ENCODE measurements around the gene SHISA5. TPM values are rescaled to one million over a fixed set of nuclear protein-coding genes. Genes with fewer than 3 reads are reported as not detected.

SHISA5 gene
- total RNA-seq, 4 donors from 2014 or later: 64.1 to 90.6 (median 75.4) TPM

GRCh38 chr3:48419597-48419996 is 84.4 kb downstream of the SHISA5 start:
- no peak for TF ChIP-seq CTCF (IDR thresholded peaks at IDR 0.05; ENCODE audit: low read depth)

GRCh38 chr3:48419149-48419548 is 84.8 kb downstream of the SHISA5 start:
- TF ChIP-seq CTCF (IDR thresholded peaks at IDR 0.05; ENCODE audit: low read depth): no peak

- TF ChIP-seq CTCF (IDR thresholded peaks at IDR 0.05; ENCODE audit: low read depth): no peak
These were observed 85.3 kb downstream of the SHISA5 start for GRCh38 chr3:48418651-48419050.

- no peak for TF ChIP-seq CTCF (IDR thresholded peaks at IDR 0.05; ENCODE audit: low read depth)
These were observed 85.8 kb downstream of the SHISA5 start for GRCh38 chr3:48418140-48418539.

Small RNAs within 50 kb of the gene (small RNA-seq; reads per million reads assigned to genes)
- gene MIR6823: not detected

Other genes with a start within 250 kb of the SHISA5 start
- gene NME6, start 202.8 kb downstream of the SHISA5 start, total RNA-seq: 10 to 100 TPM; 18.5 to 25.4 (median 24.2) TPM
- not detected for gene SPINK8, start 170.5 kb downstream of the SHISA5 start, total RNA-seq
- 1 to 10 TPM in 1 of 4 donors, not detected in 3; 1.1 TPM for gene FBXW12, start 132.0 kb downstream of the SHISA5 start, total RNA-seq
- 10 to 100 TPM; 33.8 to 74.0 (median 53.2) TPM for gene PLXNB1, start 74.1 kb downstream of the SHISA5 start, total RNA-seq
- 10 to 100 TPM in 3 of 4 donors, 1 to 10 TPM in 1; 8.3 to 19.8 (median 16.1) TPM for gene CCDC51, start 64.1 kb downstream of the SHISA5 start, total RNA-seq
- gene TMA7, start 63.9 kb downstream of the SHISA5 start, total RNA-seq: 100 to 1,000 TPM; 272 to 488 (median 350) TPM
- 10 to 100 TPM in 1 of 4 donors, 1 to 10 TPM in 3; 4.1 to 10.7 (median 6.0) TPM for gene ATRIP, start 57.4 kb downstream of the SHISA5 start, total RNA-seq
- 1 to 10 TPM; 1.6 to 8.8 (median 2.5) TPM for gene PFKFB4, start 52.6 kb upstream of the SHISA5 start, total RNA-seq
- gene UCN2, start 59.6 kb upstream of the SHISA5 start, total RNA-seq: not detected
- 1 to 10 TPM in 1 of 4 donors, under 1 TPM in 3; 0.16 to 1.5 (median 0.59) TPM for gene COL7A1, start 91.2 kb upstream of the SHISA5 start, total RNA-seq
- gene UQCRC1, start 105.5 kb upstream of the SHISA5 start, total RNA-seq: 100 to 1,000 TPM in 3 of 4 donors, 10 to 100 TPM in 1; 95.2 to 358 (median 203) TPM
- gene TMEM89, start 117.6 kb upstream of the SHISA5 start, total RNA-seq: not detected
- 10 to 100 TPM in 3 of 4 donors, 1 to 10 TPM in 1; 4.2 to 18.9 (median 18.1) TPM for gene SLC26A6, start 131.3 kb upstream of the SHISA5 start, total RNA-seq
- under 1 TPM; 0.33 to 0.75 (median 0.48) TPM for gene CELSR3, start 158.7 kb upstream of the SHISA5 start, total RNA-seq
- gene NCKIPSD, start 181.7 kb upstream of the SHISA5 start, total RNA-seq: 10 to 100 TPM; 20.5 to 49.2 (median 23.8) TPM
- gene IP6K2, start 213.0 kb upstream of the SHISA5 start, total RNA-seq: 100 to 1,000 TPM in 2 of 4 donors, 10 to 100 TPM in 2; 70.3 to 106 (median 90.1) TPM